NCI-H82 treated with DMSO at 0.1 percent for 48 hours (cell line): ENCODE results near the gene GRAP2.

Experiments
- DNase-seq: peaks from one replicate; lab custom pipeline; 2025; ENCODE audit not compliant: unreplicated experiment; lab: John Stamatoyannopoulos, UW

The GRAP2 gene

DNA sequence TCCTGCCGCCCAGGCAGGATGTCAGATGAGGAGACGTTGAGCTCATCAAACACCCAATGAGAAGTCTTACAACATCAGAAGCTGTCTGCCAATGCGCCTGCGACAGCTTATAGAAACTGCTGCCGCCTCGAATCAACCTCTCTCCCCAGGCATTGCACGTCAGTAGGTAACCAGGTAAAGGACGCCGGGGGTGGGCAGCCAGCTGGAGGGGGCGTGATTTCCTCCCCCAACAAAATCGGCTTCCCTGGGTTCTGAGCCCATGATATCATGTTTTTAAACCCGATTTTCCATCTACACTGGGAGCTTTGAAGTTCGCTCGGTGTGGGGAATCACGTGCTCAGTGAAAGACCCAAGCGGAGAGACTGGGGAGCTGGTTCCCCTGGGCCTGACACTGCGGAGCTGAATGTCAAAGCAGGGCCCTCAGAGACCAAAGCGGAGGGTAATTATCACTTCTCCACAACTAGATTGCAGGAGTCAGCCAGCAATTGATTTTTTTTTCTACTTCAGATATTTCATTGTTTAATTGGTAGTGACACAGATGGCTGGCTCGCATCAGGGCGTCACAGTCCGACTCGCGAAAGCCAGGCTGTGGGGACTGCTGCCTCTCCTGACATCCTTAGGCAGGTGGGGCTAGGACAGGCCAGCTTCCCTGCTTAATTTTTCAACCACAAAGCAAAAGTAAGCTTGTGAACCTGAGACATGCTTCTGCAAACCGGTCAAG lies 109.2 kb downstream of the GRAP2 start:
- no peak for DNase-seq

DNA sequence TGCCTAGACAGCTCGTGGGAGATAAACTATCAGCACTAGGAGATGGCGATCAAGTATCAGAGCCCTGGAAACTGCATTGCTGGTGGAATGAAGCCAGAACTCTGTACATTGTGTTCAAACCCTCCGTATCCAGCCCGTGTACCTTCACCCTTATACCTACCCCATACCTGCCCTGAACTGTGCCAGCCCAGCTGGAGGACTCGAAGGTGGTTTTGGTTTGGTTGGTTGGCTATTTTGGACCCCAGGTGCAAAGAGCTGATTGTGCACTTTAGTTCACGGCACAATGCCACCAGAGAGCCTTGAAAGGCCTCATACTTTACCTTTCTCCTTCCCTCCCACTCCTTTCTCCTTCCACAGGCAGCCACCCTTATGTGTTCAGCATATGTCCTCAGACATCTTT lies 109.9 kb downstream of the GRAP2 start:
- DNase-seq: no peak

- DNase-seq: no peak
Observed at GRCh38 chr22:40014667-40015248, 113.9 kb downstream of the GRAP2 start.

- DNase-seq: no peak
Observed at GRCh38 chr22:40015358-40015976, 114.6 kb downstream of the GRAP2 start.

DNA sequence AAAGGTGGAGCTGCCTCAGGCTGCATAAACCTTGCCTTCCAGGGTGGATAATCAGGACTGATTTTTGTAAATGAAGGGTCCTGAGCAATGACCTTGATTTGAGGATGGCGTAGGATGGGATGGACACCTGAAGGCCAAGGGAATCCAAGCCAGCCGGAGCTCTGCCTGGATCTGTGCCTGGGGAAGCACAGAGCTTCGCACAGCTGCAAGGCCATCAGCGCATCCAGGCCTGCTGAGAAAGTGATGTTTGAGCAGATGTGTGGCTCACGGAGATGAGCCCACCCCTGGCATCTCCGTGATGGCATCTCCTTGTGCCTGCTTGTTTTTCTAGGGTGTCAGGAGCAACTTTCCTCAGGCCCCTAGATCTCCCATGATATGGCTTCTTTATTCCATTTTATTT lies 117.2 kb downstream of the GRAP2 start:
- no peak for DNase-seq

- no peak for DNase-seq
Observed at GRCh38 chr22:40019100-40019499, 118.2 kb downstream of the GRAP2 start.

GRCh38 chr22:40020956-40021355 lies 120.1 kb downstream of the GRAP2 start:
- DNase-seq: no peak

- no peak for DNase-seq
Observed at GRCh38 chr22:40021401-40022000, 120.6 kb downstream of the GRAP2 start.

DNA sequence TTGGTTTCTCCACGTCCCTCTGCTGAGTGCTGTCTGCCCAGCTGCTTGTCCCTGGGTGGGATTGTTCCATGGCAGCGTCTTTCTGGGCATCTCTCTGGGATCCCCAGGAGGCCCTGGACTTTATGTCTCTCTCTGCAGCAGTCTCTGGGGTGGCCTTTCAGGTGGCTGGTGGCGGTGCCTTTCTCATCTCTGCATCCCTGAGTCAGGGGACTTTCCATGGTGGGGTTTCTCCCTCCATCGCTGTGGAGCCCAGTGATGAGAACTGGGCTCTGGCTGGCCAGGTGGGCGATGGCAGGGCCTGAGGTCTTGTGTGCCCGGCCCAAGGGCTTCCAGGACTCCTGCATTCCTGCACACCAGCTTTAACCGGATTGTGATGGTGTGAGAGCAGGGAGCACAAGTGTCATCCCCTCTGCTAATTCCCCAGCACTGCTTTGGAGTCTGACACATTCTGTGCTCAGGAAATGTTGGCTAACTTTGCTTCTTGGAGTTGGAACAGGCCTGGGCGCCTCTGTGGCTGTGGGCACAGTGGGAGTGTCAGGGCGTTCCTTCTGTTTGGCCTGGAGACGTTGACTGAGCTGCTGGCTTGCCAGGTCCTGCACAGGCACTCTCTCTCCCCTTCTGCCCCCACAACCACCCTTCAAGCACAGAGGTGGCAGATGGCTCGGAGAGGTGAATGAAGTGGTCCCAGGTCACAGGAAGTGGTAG lies 121.8 kb downstream of the GRAP2 start:
- DNase-seq: no peak
